ENCODE data around the gene PTPN14.

PTPN14 gene

GRCh38 chr1:214391873-214392645 lies 159.3 kb downstream of the PTPN14 start:
- POLR2A ChIA-PET, result no interaction called here

GRCh38 chr1:214389734-214390133 lies 161.7 kb downstream of the PTPN14 start:
- ChIA-PET CTCF (interaction anchor here (1.0 kb wide), 1 partner anchor 191 kb away, joined by 4 read pairs; no protein-coding TSS in a partner anchor), POLR2A (no interaction called here)
- no peak for DNase-seq (ENCODE audit: extremely low spot score)
- TF ChIP-seq NFRKB (IDR thresholded peaks at IDR 0.05) (no peak), ZNF384 (IDR thresholded peaks at IDR 0.05) (no peak), SUZ12 (IDR thresholded peaks at IDR 0.05) (no peak), L3MBTL2 (conservative IDR thresholded peaks at IDR 0.05) (no peak), TARDBP (IDR thresholded peaks at IDR 0.05) (no peak), LEF1 (IDR thresholded peaks at IDR 0.05; ENCODE audit: borderline replicate concordance) (no peak), HDGF (IDR thresholded peaks at IDR 0.05; ENCODE audit: borderline replicate concordance) (no peak), PKNOX1 (IDR thresholded peaks at IDR 0.05) (no peak), FOXM1 (IDR thresholded peaks at IDR 0.05; ENCODE audit: borderline replicate concordance) (no peak), SP1 (IDR thresholded peaks at IDR 0.05) (no peak), FOXK2 (IDR thresholded peaks at IDR 0.05) (no peak), FOXA1 (IDR thresholded peaks at IDR 0.05) (no peak), ARNT (IDR thresholded peaks at IDR 0.05) (no peak), CTBP1 (IDR thresholded peaks at IDR 0.05; ENCODE audit: borderline replicate concordance) (no peak)

More at GRCh38 chr1:214391873-214392645, 159.3 kb downstream of the PTPN14 start:
- DNase-seq (ENCODE audit: extremely low spot score), result no peak
- no peak for TF ChIP-seq FOXM1 (IDR thresholded peaks at IDR 0.05; ENCODE audit: borderline replicate concordance)
- TF ChIP-seq PKNOX1 (IDR thresholded peaks at IDR 0.05), result no peak
- no peak for TF ChIP-seq SUZ12 (IDR thresholded peaks at IDR 0.05)
- no peak for TF ChIP-seq TARDBP (IDR thresholded peaks at IDR 0.05)
- TF ChIP-seq ELF4 (IDR thresholded peaks at IDR 0.05), result no peak
- TF ChIP-seq L3MBTL2 (conservative IDR thresholded peaks at IDR 0.05), result no peak
- TF ChIP-seq BHLHE40 (IDR thresholded peaks at IDR 0.05; ENCODE audit: borderline replicate concordance), result no peak
- no peak for TF ChIP-seq FOXK2 (IDR thresholded peaks at IDR 0.05)
- no peak for TF ChIP-seq CTBP1 (IDR thresholded peaks at IDR 0.05; ENCODE audit: borderline replicate concordance)
- no peak for TF ChIP-seq FOXA1 (IDR thresholded peaks at IDR 0.05)
- no peak for TF ChIP-seq ARNT (IDR thresholded peaks at IDR 0.05)
- no peak for TF ChIP-seq LEF1 (IDR thresholded peaks at IDR 0.05; ENCODE audit: borderline replicate concordance)
- CTCF ChIA-PET, result interaction anchor here (0.6 kb wide), 2 partner anchors 36 to 174 kb away, joined by 3 read pairs; no protein-coding TSS in a partner anchor

- POLR2A ChIA-PET, result interaction anchor here (0.7 kb wide), 1 partner anchor 8 kb away, joined by 3 read pairs; no protein-coding TSS in a partner anchor
- no peak for TF ChIP-seq FOXM1 (IDR thresholded peaks at IDR 0.05; ENCODE audit: borderline replicate concordance)
- no peak for TF ChIP-seq NFRKB (IDR thresholded peaks at IDR 0.05)
- TF ChIP-seq HDGF (IDR thresholded peaks at IDR 0.05; ENCODE audit: borderline replicate concordance), result no peak
- no peak for TF ChIP-seq FOXA1 (IDR thresholded peaks at IDR 0.05)
- no peak for TF ChIP-seq ZNF384 (IDR thresholded peaks at IDR 0.05)
- TF ChIP-seq TARDBP (IDR thresholded peaks at IDR 0.05), result no peak
- TF ChIP-seq ELF4 (IDR thresholded peaks at IDR 0.05), result no peak
- no peak for TF ChIP-seq ARNT (IDR thresholded peaks at IDR 0.05)
- no peak for TF ChIP-seq LEF1 (IDR thresholded peaks at IDR 0.05; ENCODE audit: borderline replicate concordance)
- TF ChIP-seq PKNOX1 (IDR thresholded peaks at IDR 0.05), result no peak
- no peak for TF ChIP-seq FOXK2 (IDR thresholded peaks at IDR 0.05)
- TF ChIP-seq L3MBTL2 (conservative IDR thresholded peaks at IDR 0.05), result no peak
- DNase-seq (ENCODE audit: extremely low spot score), result no peak
- CTCF ChIA-PET, result no interaction called here
Observed at GRCh38 chr1:214386747-214387146, 164.7 kb downstream of the PTPN14 start.

GRCh38 chr1:214386333-214386732 lies 165.1 kb downstream of the PTPN14 start:
- no peak for DNase-seq (ENCODE audit: extremely low spot score)
- TF ChIP-seq TARDBP (IDR thresholded peaks at IDR 0.05), result no peak
- no peak for TF ChIP-seq PKNOX1 (IDR thresholded peaks at IDR 0.05)
- TF ChIP-seq CTBP1 (IDR thresholded peaks at IDR 0.05; ENCODE audit: borderline replicate concordance), result no peak
- no peak for TF ChIP-seq L3MBTL2 (conservative IDR thresholded peaks at IDR 0.05)
- no peak for TF ChIP-seq FOXM1 (IDR thresholded peaks at IDR 0.05; ENCODE audit: borderline replicate concordance)
- no peak for TF ChIP-seq ARNT (IDR thresholded peaks at IDR 0.05)
- no peak for TF ChIP-seq FOXA1 (IDR thresholded peaks at IDR 0.05)
- TF ChIP-seq LEF1 (IDR thresholded peaks at IDR 0.05; ENCODE audit: borderline replicate concordance), result no peak
- no peak for TF ChIP-seq NFRKB (IDR thresholded peaks at IDR 0.05)
- TF ChIP-seq BHLHE40 (IDR thresholded peaks at IDR 0.05; ENCODE audit: borderline replicate concordance), result no peak
- TF ChIP-seq ZNF384 (IDR thresholded peaks at IDR 0.05), result no peak
- no peak for TF ChIP-seq FOXK2 (IDR thresholded peaks at IDR 0.05)
- TF ChIP-seq SUZ12 (IDR thresholded peaks at IDR 0.05), result no peak
- TF ChIP-seq HDGF (IDR thresholded peaks at IDR 0.05; ENCODE audit: borderline replicate concordance), result no peak
- no peak for TF ChIP-seq SP1 (IDR thresholded peaks at IDR 0.05)
- TF ChIP-seq ELF4 (IDR thresholded peaks at IDR 0.05), result no peak
- CTCF ChIA-PET, result no interaction called here
- POLR2A ChIA-PET, result interaction anchor here (0.7 kb wide), 1 partner anchor 8 kb away, joined by 3 read pairs; no protein-coding TSS in a partner anchor

- CTCF ChIA-PET, result no interaction called here
Observed at GRCh38 chr1:214385428-214385827, 166.0 kb downstream of the PTPN14 start.

More at GRCh38 chr1:214385428-214385827, 166.0 kb downstream of the PTPN14 start:
- POLR2A ChIA-PET, result no interaction called here
- DNase-seq (ENCODE audit: extremely low spot score), result no peak
- TF ChIP-seq ARNT (IDR thresholded peaks at IDR 0.05), result no peak
- TF ChIP-seq HDGF (IDR thresholded peaks at IDR 0.05; ENCODE audit: borderline replicate concordance), result no peak
- TF ChIP-seq PKNOX1 (IDR thresholded peaks at IDR 0.05), result no peak
